HG03520 (cell line): ENCODE measurements around the gene P2RY6.

Experiments used
- ATAC-seq: cut with Tn5 transposase; IDR thresholded peaks from one replicate; pipeline ENCODE4 v1.9.1; 2021; ENCODE audit warnings: mild to moderate bottlenecking, moderate library complexity; ENCODE audit not compliant: unreplicated experiment

Gene P2RY6

GRCh38 chr11:73314117-73314961 lies 42.2 kb downstream of the P2RY6 start:
- ATAC-seq, result no peak

- no peak for ATAC-seq
These were observed 43.3 kb downstream of the P2RY6 start for GRCh38 chr11:73315293-73316020.

- ATAC-seq, result no peak
These were observed 44.3 kb downstream of the P2RY6 start for GRCh38 chr11:73316422-73316821.

GRCh38 chr11:73317373-73317772 lies 45.2 kb downstream of the P2RY6 start:
- no peak for ATAC-seq

GRCh38 chr11:73317803-73318202 lies 45.7 kb downstream of the P2RY6 start:
- ATAC-seq, result no peak

GRCh38 chr11:73318501-73319011 lies 46.4 kb downstream of the P2RY6 start:
- ATAC-seq, result no peak

GRCh38 chr11:73320763-73321603 lies 48.8 kb downstream of the P2RY6 start:
- ATAC-seq, result no peak

- ATAC-seq, result no peak
These were observed 49.7 kb downstream of the P2RY6 start for GRCh38 chr11:73321604-73322381.

- ATAC-seq, result no peak
These were observed 50.5 kb downstream of the P2RY6 start for GRCh38 chr11:73322382-73323306.

- ATAC-seq, result no peak
These were observed 51.3 kb downstream of the P2RY6 start for GRCh38 chr11:73323464-73323863.

GRCh38 chr11:73324116-73324515 lies 52.0 kb downstream of the P2RY6 start:
- ATAC-seq, result no peak

- ATAC-seq, result no peak
These were observed 52.5 kb downstream of the P2RY6 start for GRCh38 chr11:73324665-73325035.

- ATAC-seq, result peak; percentile 52
These were observed 53.2 kb downstream of the P2RY6 start for GRCh38 chr11:73325036-73325981.

GRCh38 chr11:73326929-73327811 lies 55.0 kb downstream of the P2RY6 start:
- ATAC-seq, result no peak

- no peak for ATAC-seq
These were observed 55.8 kb downstream of the P2RY6 start for GRCh38 chr11:73327812-73328364.

- ATAC-seq, result no peak
These were observed 58.5 kb downstream of the P2RY6 start for GRCh38 chr11:73330569-73331093.
